NCI-H1436 (cell line): ENCODE results near the gene SPIRE2.
"Not testable (repeated sequence)": the region's sequence is repeated elsewhere in the genome, so short reads cannot be mapped to it uniquely, and the experiment has no call there.

Experiments
- DNase-seq: peaks from one replicate; lab custom pipeline; 2025; lab: John Stamatoyannopoulos, UW

The SPIRE2 gene

GRCh38 chr16:89867918-89868317 lies 39.6 kb downstream of the SPIRE2 start:
- DNase-seq: no peak

- DNase-seq: no peak
Observed at GRCh38 chr16:89869911-89870310, 41.6 kb downstream of the SPIRE2 start.

- no peak for DNase-seq
Observed at GRCh38 chr16:89870440-89870839, 42.2 kb downstream of the SPIRE2 start.

- no peak for DNase-seq
Observed at GRCh38 chr16:89871895-89872294, 43.6 kb downstream of the SPIRE2 start.

- peak; percentile 87 for DNase-seq
Observed at GRCh38 chr16:89873109-89873971, 45.1 kb downstream of the SPIRE2 start, which contains the start of gene TCF25. Gene TCF25, plus strand, starts transcription at chr16:89873592. Its CDS starts 76 bp downstream, at chr16:89873668.

GRCh38 chr16:89873972-89874689 lies 45.9 kb downstream of the SPIRE2 start:
- DNase-seq: peak; percentile 94

GRCh38 chr16:89879123-89879522 lies 50.8 kb downstream of the SPIRE2 start:
- DNase-seq: not testable (repeated sequence)

GRCh38 chr16:89880477-89881367 lies 52.4 kb downstream of the SPIRE2 start:
- no peak for DNase-seq

GRCh38 chr16:89881368-89881730 lies 53.1 kb downstream of the SPIRE2 start:
- no peak for DNase-seq

GRCh38 chr16:89883346-89884040 lies 55.2 kb downstream of the SPIRE2 start:
- no peak for DNase-seq

GRCh38 chr16:89884041-89884421 lies 55.8 kb downstream of the SPIRE2 start:
- DNase-seq: no peak

- no peak for DNase-seq
Observed at GRCh38 chr16:89887243-89887642, 59.0 kb downstream of the SPIRE2 start.

GRCh38 chr16:89890200-89890599 lies 61.9 kb downstream of the SPIRE2 start:
- no peak for DNase-seq

- no peak for DNase-seq
Observed at GRCh38 chr16:89890886-89891657, 62.8 kb downstream of the SPIRE2 start.

GRCh38 chr16:89892055-89892630 lies 63.9 kb downstream of the SPIRE2 start:
- no peak for DNase-seq

GRCh38 chr16:89892635-89893034 lies 64.4 kb downstream of the SPIRE2 start:
- no peak for DNase-seq

- DNase-seq: no peak
Observed at GRCh38 chr16:89893642-89894548, 65.6 kb downstream of the SPIRE2 start.

- no peak for DNase-seq
Observed at GRCh38 chr16:89895482-89896250, 67.4 kb downstream of the SPIRE2 start.

- no peak for DNase-seq
Observed at GRCh38 chr16:89897204-89897603, 68.9 kb downstream of the SPIRE2 start.
